CD14-positive monocyte (primary cell): ENCODE data around the gene C4BPB. TPM values are rescaled to one million over a fixed set of nuclear protein-coding genes. Genes with fewer than 3 reads are reported as not detected.

Experiments used
- DNase-seq, 3 donors: peaks; one replicate each; pipeline ENCODE4 v3.0.0-alpha.2; 2011 to 2022
- H2AFZ ChIP-seq: 2 replicates; pipeline ENCODE4 v1.6.0; 2012; ENCODE audit warnings: mild to moderate bottlenecking, low read depth, low read length, inconsistent platforms; ENCODE audit not compliant: insufficient read depth, poor library complexity, severe bottlenecking
- H3K27ac ChIP-seq, 2 donors: 1 replicate in 1 of 2; 2 replicates in 1 of 2; pipeline ENCODE4 v1.5.1; 2012 to 2013; ENCODE audit warnings: low read length in 2 of 2, control low read depth in 1 of 2, inconsistent platforms in 1 of 2, low read depth in 1 of 2, mild to moderate bottlenecking in 1 of 2
- H3K27me3 ChIP-seq, 2 donors: one replicate each; pipeline versions ENCODE4 v1.6.0 to v1.6.1; 2011 to 2013; ENCODE audit warnings: low read length in 2 of 2; ENCODE audit not compliant: control insufficient read depth in 2 of 2, insufficient read depth in 2 of 2
- H3K36me3 ChIP-seq, 2 donors: replicated peaks in 1 of 2; 1 replicate in 1 of 2; 2 replicates in 1 of 2; pipeline versions ENCODE4 v1.5.1 to v1.6.1; 2012 to 2013; ENCODE audit warnings: low read length in 2 of 2, control low read depth in 1 of 2, inconsistent platforms in 1 of 2, mild to moderate bottlenecking in 1 of 2; ENCODE audit not compliant: insufficient read depth in 2 of 2, control insufficient read depth in 1 of 2
- H3K4me1 ChIP-seq, 2 donors: 1 replicate in 1 of 2; 2 replicates in 1 of 2; pipeline versions ENCODE4 v1.5.1 to v1.6.1; 2012 to 2013; ENCODE audit warnings: low read length in 2 of 2, control low read depth in 1 of 2, inconsistent platforms in 1 of 2, mild to moderate bottlenecking in 1 of 2, moderate library complexity in 1 of 2; ENCODE audit not compliant: insufficient read depth in 2 of 2, control insufficient read depth in 1 of 2
- H3K4me2 ChIP-seq: replicated peaks from 2 replicates; pipeline ENCODE3; 2012; ENCODE audit warnings: low read length, moderate library complexity, mild to moderate bottlenecking; ENCODE audit not compliant: poor library complexity, severe bottlenecking; ENCODE audit errors: extremely low read depth
- H3K4me3 ChIP-seq, 3 experiments: fragments of 200-600 bp in 1 of 3; sonication (generic) in 1 of 3; replicated peaks in 1 of 3; 1 replicate in 2 of 3; 2 replicates in 1 of 3; pipeline ENCODE4 v1.5.1; 2011 to 2013; ENCODE audit warnings: low read length in 3 of 3, mild to moderate bottlenecking in 3 of 3, control low read depth in 2 of 3, low read depth in 2 of 3, inconsistent platforms in 1 of 3, moderate library complexity in 1 of 3
- H3K79me2 ChIP-seq: 2 replicates; pipeline ENCODE4 v1.6.0; 2012; ENCODE audit warnings: mild to moderate bottlenecking, control low read depth, inconsistent platforms, low read length, moderate library complexity; ENCODE audit not compliant: insufficient read depth
- H3K9ac ChIP-seq: 2 replicates; pipeline ENCODE4 v1.6.0; 2017; ENCODE audit warnings: low read length, mild to moderate bottlenecking; ENCODE audit not compliant: insufficient read depth, poor library complexity, severe bottlenecking
- H3K9me3 ChIP-seq, 2 donors: replicated peaks in 1 of 2; 1 replicate in 1 of 2; 2 replicates in 1 of 2; pipeline versions ENCODE4 v1.5.1 to v1.6.1; 2012 to 2013; ENCODE audit warnings: low read length in 2 of 2, control low read depth in 1 of 2; ENCODE audit not compliant: control insufficient read depth in 1 of 2, insufficient read depth in 1 of 2
- H4K20me1 ChIP-seq: 2 replicates; pipeline ENCODE4 v1.6.0; 2012; ENCODE audit warnings: mild to moderate bottlenecking, low read length, control low read depth, moderate library complexity; ENCODE audit not compliant: insufficient read depth
- H3K27ac Mint-ChIP-seq, 7 donors: one replicate each; pipeline ENCODE4 v1.8.0; 2020; ENCODE audit warnings: mild to moderate bottlenecking in 7 of 7, mixed read lengths in 7 of 7, moderate library complexity in 6 of 7, inconsistent platforms in 2 of 7
- H3K27me3 Mint-ChIP-seq, 3 donors: one replicate each; pipeline ENCODE4 v1.8.0; 2021 to 2022; ENCODE audit warnings: low read depth in 3 of 3, mild to moderate bottlenecking in 3 of 3, mixed read lengths in 3 of 3, moderate library complexity in 3 of 3, inconsistent platforms in 1 of 3
- H3K36me3 Mint-ChIP-seq, 2 donors: one replicate each; pipeline ENCODE4 v1.8.0; 2020; ENCODE audit warnings: mixed read lengths in 2 of 2, inconsistent platforms in 1 of 2, mild to moderate bottlenecking in 1 of 2
- H3K4me1 Mint-ChIP-seq: one replicate; pipeline ENCODE4 v1.8.0; 2020; ENCODE audit warnings: mild to moderate bottlenecking, mixed read lengths
- H3K4me3 Mint-ChIP-seq, 2 donors: one replicate each; pipeline ENCODE4 v1.8.0; 2020; ENCODE audit warnings: mild to moderate bottlenecking in 2 of 2, mixed read lengths in 2 of 2, moderate library complexity in 1 of 2
- H3K9me3 Mint-ChIP-seq, 7 donors: one replicate each; pipeline ENCODE4 v1.8.0; 2020 to 2022; ENCODE audit warnings: mixed read lengths in 7 of 7, mild to moderate bottlenecking in 6 of 7, moderate library complexity in 6 of 7, inconsistent platforms in 2 of 7
- CTCF ChIP-seq: fragments of 200-600 bp; IDR thresholded peaks from one replicate; pipeline ENCODE4 v1.8.0; 2022; ENCODE audit warnings: antibody characterized with exemption, mild to moderate bottlenecking
- WGBS: methylation state at CpG from one replicate; pipeline ENCODE4 v1.1.5; 2013; ENCODE audit warnings: missing lambda C conversion rate; ENCODE audit not compliant: insufficient coverage; 5-methylcytosine and 5-hydroxymethylcytosine counted together
- intact Hi-C, 2 donors: fragments of 100-400 bp; cut with micrococcal nuclease; formaldehyde crosslinking; loops; one replicate each; pipeline versions ENCODE4 v1.15.0 to v1.15.1; 2023
- polyA plus RNA-seq, 3 donors: library from polyadenylated mRNA; depleted of rRNA in 1 of 3; unstranded in 2 of 3; stranded (reverse) in 1 of 3; fragments of 300-500 nt in 2 of 3; fragments of >200 nt in 1 of 3; fragmentation: Illumina TruSeq in 2 of 3; gene quantifications; 1 replicate in 2 of 3; 2 replicates in 1 of 3; pipeline ENCODE4 v1.2.3, GENCODE V29; 2012 to 2021

The C4BPB gene
- polyA plus RNA-seq, 3 donors, result not detected

GRCh38 chr1:207072233-207072632, 16.4 kb upstream of the C4BPB start:
- no peak overlapping the region for H3K9ac ChIP-seq
- no peak overlapping the region for H3K27ac ChIP-seq
- H3K79me2 ChIP-seq, result no peaks in the 10 kb centered on the region
- peaks cover 11 to 33% of the 10 kb centered on the region in 2 donors for H3K4me1 ChIP-seq
- H3K9me3 ChIP-seq, result no peaks in the 10 kb centered on the region
- H3K4me3 Mint-ChIP-seq, result no peak overlapping the region
- no peak for DNase-seq
- no peaks in the 10 kb centered on the region for H4K20me1 ChIP-seq
- no peaks in the 10 kb centered on the region for H3K27me3 ChIP-seq
- peaks cover 18 to 37% of the 10 kb centered on the region in 2 donors for H3K36me3 ChIP-seq
- no peak for TF ChIP-seq CTCF
- H3K9me3 Mint-ChIP-seq, result peaks cover 0 to 2% (median 0%) of the 10 kb centered on the region in 7 donors
- H3K4me3 ChIP-seq, result no peak overlapping the region
- H3K4me1 Mint-ChIP-seq, result peaks cover 26% of the 10 kb centered on the region
- peaks cover 45 to 72% of the 10 kb centered on the region in 2 donors for H3K36me3 Mint-ChIP-seq
- H3K27me3 Mint-ChIP-seq, result peaks cover 0 to 7% (median 0%) of the 10 kb centered on the region in 3 donors
- H2AFZ ChIP-seq, result no peak overlapping the region
- intact Hi-C loops, result no loop called here
- no peak overlapping the region for H3K4me2 ChIP-seq
- peak overlapping the region in 2 of 7 donors; percentile 37 to 46 for H3K27ac Mint-ChIP-seq
- 22% methylated on average over 7 of the region's 8 CpGs for whole genome bisulfite sequencing

DNA sequence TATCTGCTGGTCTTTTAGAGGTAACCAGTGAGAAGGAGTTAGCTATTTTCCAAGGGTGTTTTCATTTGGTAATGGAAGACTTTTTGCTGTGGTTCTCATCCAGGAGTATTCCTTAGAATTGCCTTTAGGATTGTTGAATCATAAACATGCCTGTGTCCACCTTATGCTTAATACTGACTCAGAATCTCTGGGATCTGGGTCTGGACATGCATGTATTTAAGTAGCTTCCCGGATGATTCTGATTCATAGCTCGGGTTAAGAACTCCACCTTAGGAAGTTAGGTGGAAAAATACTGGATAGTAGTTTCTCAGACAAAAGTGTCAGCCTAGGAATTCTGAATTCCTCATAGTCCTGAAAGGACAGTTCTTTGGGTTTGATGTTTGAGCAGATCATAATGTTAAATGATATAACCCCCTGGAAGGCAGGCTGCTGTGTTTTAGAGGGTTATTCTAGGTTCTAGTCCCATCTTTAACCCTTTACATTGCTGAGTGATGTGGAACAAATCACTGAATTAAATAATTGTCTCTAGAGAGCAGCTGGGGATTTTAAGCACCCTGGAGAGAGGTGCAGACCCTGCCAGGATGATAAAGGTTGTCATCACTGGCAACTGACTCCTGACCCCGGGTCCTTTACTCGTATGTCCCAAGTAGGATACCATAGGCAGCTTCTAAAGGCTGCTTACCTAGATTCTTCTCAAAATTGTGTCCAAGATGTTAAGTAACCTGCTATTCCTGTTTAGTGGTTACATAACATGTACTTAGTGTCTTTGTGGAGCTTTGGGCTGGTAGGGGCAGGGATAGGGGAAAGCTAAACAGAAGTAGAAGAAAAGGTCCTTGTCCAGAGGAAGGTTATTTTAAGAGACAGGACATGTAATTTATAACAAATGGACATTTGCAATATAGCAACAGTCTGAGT, 14.5 kb upstream of the C4BPB start:
- no CpG with 5 or more reads among the region's 4 CpGs for WGBS
- H3K36me3 ChIP-seq, result peaks cover 5 to 23% of the 10 kb centered on the region in 2 donors
- peaks cover 11 to 30% of the 10 kb centered on the region in 2 donors for H3K4me1 ChIP-seq
- no peaks in the 10 kb centered on the region for H3K9me3 ChIP-seq
- H3K27ac ChIP-seq, result no peak overlapping the region
- Mint-ChIP-seq H3K4me1 (peaks cover 24% of the 10 kb centered on the region), H3K27ac (no peak overlapping the region), H3K27me3 (peaks cover 0 to 4% (median 0%) of the 10 kb centered on the region in 3 donors), H3K9me3 (peaks cover 0 to 2% (median 0%) of the 10 kb centered on the region in 7 donors), H3K4me3 (no peak overlapping the region), H3K36me3 (peaks cover 29 to 55% of the 10 kb centered on the region in 2 donors)
- H4K20me1 ChIP-seq, result no peaks in the 10 kb centered on the region
- TF ChIP-seq CTCF, result no peak
- no peak overlapping the region for H3K4me3 ChIP-seq
- intact Hi-C loops, result no loop called here
- no peaks in the 10 kb centered on the region for H3K27me3 ChIP-seq
- no peaks in the 10 kb centered on the region for H3K79me2 ChIP-seq
- H3K4me2 ChIP-seq, result no peak overlapping the region
- H2AFZ ChIP-seq, result no peak overlapping the region
- DNase-seq, result no peak
- H3K9ac ChIP-seq, result no peak overlapping the region
